GM12873 (cell line): ENCODE data around the gene CSRP3.

ENCODE experiments used
- TF ChIP-seq, protein P1 (sequence below): IDR thresholded peaks from 2 replicates; pipeline ENCODE4 v1.5.1; 2012; ENCODE audit warnings: low read depth, mild to moderate bottlenecking, moderate library complexity, low read length, control low read depth; ENCODE audit not compliant: insufficient read depth; ENCODE audit errors: missing control alignments

Gene CSRP3

DNA sequence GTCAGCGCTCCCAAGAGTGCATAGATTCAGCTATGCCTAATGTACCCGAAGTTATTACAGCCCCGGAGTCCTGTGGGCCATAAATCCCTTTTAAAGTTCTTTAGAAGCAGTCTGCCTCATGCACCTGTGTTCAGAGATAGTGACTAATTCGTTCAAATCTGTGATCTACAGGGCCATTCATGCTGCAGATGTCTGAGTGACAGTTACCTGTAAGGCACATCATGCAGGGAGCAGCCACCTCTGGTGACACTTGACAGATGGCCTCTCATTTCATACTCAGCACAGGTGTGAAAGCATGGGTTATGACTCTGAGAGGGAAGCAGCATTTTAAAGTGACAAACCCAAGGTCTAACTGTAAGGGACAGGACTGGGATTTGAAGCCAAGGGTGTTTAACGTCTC lies 41.4 kb upstream of the CSRP3 start:
- TF ChIP-seq, protein P1, sequence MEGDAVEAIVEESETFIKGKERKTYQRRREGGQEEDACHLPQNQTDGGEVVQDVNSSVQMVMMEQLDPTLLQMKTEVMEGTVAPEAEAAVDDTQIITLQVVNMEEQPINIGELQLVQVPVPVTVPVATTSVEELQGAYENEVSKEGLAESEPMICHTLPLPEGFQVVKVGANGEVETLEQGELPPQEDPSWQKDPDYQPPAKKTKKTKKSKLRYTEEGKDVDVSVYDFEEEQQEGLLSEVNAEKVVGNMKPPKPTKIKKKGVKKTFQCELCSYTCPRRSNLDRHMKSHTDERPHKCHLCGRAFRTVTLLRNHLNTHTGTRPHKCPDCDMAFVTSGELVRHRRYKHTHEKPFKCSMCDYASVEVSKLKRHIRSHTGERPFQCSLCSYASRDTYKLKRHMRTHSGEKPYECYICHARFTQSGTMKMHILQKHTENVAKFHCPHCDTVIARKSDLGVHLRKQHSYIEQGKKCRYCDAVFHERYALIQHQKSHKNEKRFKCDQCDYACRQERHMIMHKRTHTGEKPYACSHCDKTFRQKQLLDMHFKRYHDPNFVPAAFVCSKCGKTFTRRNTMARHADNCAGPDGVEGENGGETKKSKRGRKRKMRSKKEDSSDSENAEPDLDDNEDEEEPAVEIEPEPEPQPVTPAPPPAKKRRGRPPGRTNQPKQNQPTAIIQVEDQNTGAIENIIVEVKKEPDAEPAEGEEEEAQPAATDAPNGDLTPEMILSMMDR, result no peak

DNA sequence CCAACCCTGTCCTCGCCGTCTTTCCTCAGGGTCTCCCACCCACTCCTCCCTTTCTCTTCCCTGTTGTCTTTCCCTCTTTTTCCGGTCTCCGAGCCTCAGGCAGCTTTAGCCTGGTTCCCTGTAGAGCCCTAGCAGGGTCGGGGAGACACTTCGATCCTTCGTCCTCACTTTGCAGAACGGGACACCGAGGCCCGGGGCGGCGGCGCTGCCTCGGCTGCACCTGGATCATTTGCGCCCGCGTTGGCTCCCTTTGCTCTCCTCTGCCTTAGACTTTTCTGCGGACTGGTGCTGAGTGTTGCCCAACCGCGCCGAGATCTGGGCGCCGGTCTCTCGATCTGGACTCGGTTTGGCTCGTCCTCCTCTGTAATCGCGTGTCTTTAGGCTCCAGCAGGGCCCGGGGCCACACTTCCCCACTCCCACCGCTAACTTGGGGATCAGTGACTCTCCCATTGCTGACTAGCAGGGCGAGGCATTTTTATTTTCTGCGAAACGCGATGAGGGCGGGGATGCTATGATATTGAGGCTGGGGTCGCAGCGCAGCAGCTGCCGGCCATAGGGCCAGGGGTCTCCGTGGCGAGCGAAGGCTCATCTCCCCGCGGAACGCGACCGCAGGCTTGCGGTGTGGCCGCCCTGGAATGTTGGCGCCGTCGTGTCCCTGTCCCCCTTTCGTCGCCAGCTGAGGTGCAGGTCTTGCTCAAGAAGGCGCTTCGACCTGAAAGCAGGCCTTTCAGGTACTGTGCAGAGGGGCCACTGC lies 40.6 kb upstream of the CSRP3 start:
- TF ChIP-seq, protein P1, result no peak

DNA sequence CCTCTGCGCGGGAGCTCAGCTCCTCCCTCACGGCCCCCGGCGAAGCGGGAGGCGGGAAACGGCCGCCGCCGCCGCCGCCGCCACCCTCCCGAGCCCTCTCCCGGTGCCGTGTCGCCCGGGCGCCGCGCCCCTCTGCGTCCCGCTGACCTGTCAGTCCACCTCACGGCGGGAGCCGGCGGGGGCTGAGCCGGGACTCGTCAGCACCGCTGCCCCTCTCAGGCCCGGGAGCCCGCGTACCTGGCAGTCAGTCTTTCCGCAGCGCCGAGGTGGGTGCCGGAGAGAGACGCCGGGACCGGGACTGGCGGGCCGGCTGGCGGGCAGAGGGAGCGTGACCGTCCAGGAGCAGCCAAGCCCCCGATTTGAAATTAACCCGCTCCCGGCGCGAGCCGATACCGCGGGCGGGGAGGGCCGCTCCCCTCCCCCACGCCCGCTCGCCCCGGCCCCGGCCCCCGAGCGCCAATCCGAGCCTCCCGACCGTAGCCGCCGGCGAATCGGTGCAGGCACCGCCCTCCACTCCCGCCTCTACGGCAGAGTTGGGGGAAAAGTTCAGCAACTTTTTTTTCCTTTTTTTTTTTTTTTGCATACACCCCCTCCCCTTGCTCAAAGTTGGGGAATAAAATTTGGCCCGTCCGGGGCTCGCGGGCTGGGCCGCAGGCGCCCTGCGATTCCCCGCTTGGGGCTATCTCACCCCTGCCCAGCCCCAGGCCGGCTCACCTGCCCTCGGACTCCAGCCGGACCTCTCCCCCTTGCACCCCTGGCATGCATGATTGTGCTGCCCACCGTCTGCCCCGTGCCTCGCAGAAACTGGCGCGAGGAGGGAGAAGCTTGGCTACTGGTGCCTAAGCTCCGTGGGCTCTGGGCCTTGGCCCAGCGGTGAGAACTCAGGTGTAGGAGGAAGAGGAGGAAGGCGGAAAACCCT lies 39.7 kb upstream of the CSRP3 start:
- TF ChIP-seq, protein P1, result no peak

DNA sequence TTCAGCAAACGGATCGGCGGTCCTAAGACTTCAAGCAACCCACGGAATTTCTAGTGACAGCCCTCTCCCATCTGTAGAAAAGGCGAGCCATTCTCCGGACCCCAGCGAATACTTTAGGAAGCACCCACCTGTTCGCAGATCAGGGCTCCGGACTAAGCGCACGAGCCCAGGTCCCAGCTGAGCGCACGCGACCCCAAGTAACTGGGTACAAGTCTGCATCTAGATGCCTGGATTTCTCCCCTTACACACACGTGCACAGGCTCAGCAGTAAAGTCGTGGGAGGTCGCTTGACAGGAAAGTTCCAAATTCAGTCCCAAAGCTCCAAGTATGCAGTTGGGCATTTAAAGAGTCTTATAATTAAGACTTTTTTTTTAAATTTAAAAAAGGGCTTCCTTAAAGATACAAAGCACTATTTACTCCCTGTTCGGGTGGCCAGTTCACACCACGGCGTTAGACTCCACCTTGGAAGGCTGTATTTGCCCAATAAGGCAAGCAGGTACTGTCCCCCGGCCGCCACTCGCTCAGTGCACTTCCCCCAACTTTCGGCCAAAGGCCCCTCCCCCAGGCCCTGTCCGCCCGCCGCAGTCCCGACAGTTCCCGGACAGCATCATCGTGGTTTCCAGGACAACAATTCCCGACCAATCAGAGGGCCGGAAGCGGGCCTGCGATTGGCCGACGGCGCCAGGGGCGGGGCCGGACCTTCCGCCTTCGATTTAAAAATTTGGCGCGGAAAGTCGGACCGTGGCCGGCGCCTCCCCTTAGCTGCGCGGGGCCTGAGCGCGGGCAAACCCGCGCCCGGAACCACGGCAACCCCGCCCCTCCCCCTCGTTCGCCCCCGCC lies 38.9 kb upstream of the CSRP3 start, which contains the start of gene E2F8:
Gene E2F8, minus strand, starts transcription at position 526 of the 840 bp plus-strand sequence. CDS start 824 bp downstream, outside the sequence.
- TF ChIP-seq, protein P1, result no peak

DNA sequence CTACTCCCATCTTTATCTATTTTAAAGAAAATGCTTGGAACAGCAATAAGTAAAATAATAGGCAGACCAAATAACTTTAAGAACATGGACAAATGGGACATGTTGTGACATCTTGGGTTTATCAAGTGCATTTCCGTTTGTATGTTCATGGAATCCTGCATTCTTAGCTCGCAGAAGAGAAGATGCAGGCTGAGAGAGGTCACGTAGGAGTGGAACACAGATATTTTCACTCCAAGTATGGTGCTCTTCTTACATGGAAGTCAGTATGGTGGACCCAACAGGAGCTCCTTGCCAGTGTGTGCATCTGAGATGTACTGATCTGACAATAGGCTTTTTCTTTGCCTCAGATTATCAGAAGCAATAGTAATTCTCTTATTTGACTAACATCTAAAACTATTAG lies 37.3 kb upstream of the CSRP3 start:
- TF ChIP-seq, protein P1, result no peak

DNA sequence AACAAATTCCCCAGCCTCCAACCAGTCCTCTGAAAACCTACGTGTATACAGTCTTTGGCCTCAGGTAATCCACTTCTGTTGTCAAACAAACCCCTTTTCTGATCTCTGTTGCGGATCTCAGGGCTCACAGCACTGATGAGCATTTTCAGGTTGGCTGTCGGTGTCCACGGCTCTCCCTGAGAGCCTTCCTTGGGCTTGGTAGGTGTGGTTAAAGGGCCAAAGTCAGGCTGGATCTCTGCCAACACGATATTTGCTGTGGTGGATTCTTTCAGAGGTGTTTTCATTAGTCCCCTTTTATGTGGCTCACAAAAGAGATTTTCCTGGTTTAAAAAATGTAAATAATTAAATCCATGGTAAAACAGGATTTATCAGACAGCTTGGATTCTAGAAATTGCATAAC lies 36.0 kb upstream of the CSRP3 start:
- TF ChIP-seq, protein P1, result no peak
